Stimulated activated naive CD8-positive, alpha-beta T cell treated with anti-CD3 and anti-CD28 coated beads, Interleukin-15, Interleukin-2, amounts not matched to agents 100 ng/mL and 50 ng/mL, for 24 hours (primary cell): ENCODE results near the gene MRPL27.

ENCODE experiments used
- H3K27ac Mint-ChIP-seq: one replicate; pipeline ENCODE4 v1.8.0; 2021; ENCODE audit warnings: mild to moderate bottlenecking, mixed read lengths
- H3K27me3 Mint-ChIP-seq: one replicate; pipeline ENCODE4 v1.8.0; 2021; ENCODE audit warnings: mixed read lengths
- H3K36me3 Mint-ChIP-seq: one replicate; pipeline ENCODE4 v1.8.0; 2021; ENCODE audit warnings: low read depth, mixed read lengths
- H3K4me1 Mint-ChIP-seq: one replicate; pipeline ENCODE4 v1.8.0; 2021; ENCODE audit warnings: low read depth, mixed read lengths
- H3K4me3 Mint-ChIP-seq: one replicate; pipeline ENCODE4 v1.8.0; 2021; ENCODE audit warnings: mild to moderate bottlenecking, mixed read lengths
- H3K9me3 Mint-ChIP-seq: one replicate; pipeline ENCODE4 v1.8.0; 2021; ENCODE audit warnings: mixed read lengths

MRPL27 gene

DNA sequence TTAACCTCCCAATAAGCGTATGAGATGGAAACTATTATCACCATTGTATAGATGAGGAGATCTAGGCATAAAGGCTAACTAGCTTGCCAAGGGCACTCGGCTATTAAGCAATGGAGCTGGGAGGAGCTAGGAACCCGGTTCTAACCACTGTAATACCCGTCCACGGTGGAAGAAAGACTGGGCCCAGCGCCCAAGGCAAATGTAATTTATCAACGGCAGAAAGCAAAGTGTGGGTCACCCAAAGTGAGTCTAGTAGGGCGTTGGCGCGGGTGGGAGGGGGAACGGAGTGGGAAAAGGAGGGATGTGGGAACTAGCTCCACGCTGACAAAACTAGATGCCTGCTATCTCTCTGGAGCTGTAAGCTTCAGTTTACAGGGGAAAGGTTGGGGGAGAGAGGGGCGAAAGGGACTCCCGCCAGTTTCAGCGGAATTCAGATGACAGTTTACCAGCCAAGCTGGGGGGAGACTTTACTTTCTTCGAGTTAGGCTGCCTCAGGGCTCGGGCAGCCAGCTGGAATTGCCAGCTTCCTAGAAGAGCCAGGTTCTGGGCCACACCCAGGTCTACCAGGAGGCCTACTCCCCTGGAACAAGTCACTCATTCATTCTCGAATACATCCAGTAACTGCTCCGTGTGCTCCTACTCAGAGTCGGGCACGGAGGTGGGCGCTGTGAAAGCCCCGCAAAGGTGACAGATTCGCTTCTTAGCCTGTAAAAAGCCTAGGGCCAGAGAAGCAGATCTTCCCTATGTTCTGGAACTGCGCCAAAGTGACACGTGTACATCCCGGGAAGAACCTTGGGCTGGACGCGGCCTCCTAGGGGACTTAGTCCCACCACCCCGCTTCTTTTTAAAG, 23.5 kb upstream of the MRPL27 start:
- H3K27me3 Mint-ChIP-seq, result no peaks in the 10 kb centered on the region
- H3K36me3 Mint-ChIP-seq, result peaks cover 43% of the 10 kb centered on the region
- H3K4me1 Mint-ChIP-seq, result peaks cover 28% of the 10 kb centered on the region
- peak overlapping the region; percentile 79 for H3K27ac Mint-ChIP-seq
- peak overlapping the region; percentile 86 for H3K4me3 Mint-ChIP-seq
- H3K9me3 Mint-ChIP-seq, result no peaks in the 10 kb centered on the region

DNA sequence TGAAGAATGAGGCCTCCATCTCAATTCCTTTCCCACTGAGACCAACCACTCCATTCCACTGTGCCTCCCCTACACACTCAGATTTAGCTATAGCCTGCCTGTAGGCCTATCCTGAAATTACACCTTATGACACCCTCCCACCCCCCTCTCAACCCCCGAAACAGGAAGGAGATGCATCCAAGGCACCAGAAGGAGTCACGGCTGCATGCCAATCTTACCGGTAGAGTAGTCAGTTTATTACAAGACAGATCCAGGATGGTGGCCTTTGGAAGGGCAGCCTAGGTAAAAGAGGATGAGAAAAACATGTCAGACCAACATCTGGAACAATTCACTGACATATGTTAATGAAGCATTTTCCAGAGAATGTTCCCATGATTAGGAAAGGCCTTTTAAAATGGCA, 21.7 kb upstream of the MRPL27 start:
- Mint-ChIP-seq H3K9me3 (no peaks in the 10 kb centered on the region), H3K27ac (peak overlapping the region; percentile 61), H3K36me3 (peaks cover 59% of the 10 kb centered on the region), H3K4me3 (peak overlapping the region; percentile 86), H3K27me3 (no peaks in the 10 kb centered on the region), H3K4me1 (peaks cover 28% of the 10 kb centered on the region)

DNA sequence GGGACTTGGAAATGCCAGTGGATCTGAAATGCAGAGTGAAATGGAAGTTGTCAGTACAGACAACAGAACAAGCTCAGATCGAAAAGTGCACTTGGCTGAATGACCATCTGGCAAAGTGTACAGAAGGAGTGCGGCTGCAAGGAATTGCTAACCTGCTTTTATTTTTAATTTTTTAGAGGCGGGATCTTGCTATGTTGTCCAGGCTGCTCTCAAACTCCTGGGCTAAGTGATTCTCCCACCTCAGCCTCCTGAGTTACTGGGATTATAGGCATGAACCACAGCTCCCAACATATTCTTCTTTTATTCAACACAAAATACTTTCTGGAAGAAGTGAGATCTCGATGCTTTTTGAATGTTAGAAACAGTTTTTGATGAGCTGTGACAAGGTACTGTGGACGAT, 20.7 kb upstream of the MRPL27 start:
- H3K27ac Mint-ChIP-seq, result no peak overlapping the region
- no peak overlapping the region for H3K4me3 Mint-ChIP-seq

DNA sequence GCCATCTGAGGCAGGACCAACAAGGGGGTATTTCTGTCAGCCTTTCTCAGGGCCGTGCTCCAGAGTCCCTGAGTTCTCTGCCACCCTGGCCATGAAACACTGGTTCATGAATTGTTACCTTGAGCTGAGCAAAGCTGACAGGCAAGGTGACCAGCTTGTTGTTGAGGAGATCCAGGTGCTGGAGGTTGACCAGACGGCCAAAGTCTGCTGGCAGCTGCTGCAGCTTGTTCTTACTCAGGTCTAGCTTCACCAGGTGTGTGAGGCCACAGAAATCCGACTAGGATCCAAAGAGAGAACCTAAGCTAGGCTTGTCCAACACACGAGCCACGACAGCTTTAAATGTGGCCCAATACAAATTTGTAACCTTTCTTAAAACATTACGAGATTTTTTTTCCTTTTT, 19.6 kb upstream of the MRPL27 start:
- Mint-ChIP-seq H3K27me3 (no peaks in the 10 kb centered on the region), H3K9me3 (no peaks in the 10 kb centered on the region), H3K36me3 (peaks cover 78% of the 10 kb centered on the region), H3K4me1 (peaks cover 25% of the 10 kb centered on the region), H3K4me3 (no peak overlapping the region), H3K27ac (no peak overlapping the region)

More for the DNA sequence above, 20.7 kb upstream of the MRPL27 start:
- no peaks in the 10 kb centered on the region for H3K27me3 Mint-ChIP-seq
- H3K4me1 Mint-ChIP-seq, result peaks cover 28% of the 10 kb centered on the region
- no peaks in the 10 kb centered on the region for H3K9me3 Mint-ChIP-seq
- H3K36me3 Mint-ChIP-seq, result peaks cover 67% of the 10 kb centered on the region

DNA sequence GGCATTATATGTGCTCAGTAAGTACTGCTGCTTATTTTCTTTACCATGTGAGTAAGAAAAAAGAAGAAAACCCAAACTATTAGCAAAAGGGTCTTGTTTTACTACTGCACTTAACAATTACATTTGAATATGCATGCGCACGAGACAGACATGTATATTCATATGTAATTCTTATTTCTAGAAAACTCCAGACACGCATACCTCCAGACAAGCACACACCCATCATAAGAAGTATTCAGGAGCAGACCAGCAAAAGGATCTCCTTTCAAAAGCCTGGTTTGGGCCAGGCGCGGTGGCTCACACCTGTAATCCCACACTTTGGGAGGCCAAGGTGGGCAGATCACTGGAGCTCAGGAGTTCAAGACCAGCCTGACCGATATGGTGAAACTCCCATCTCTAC, 16.6 kb upstream of the MRPL27 start:
- Mint-ChIP-seq H3K27ac (no peak overlapping the region), H3K9me3 (no peaks in the 10 kb centered on the region), H3K4me3 (no peak overlapping the region), H3K27me3 (no peaks in the 10 kb centered on the region), H3K4me1 (peaks cover 8% of the 10 kb centered on the region), H3K36me3 (peaks cover 91% of the 10 kb centered on the region)

DNA sequence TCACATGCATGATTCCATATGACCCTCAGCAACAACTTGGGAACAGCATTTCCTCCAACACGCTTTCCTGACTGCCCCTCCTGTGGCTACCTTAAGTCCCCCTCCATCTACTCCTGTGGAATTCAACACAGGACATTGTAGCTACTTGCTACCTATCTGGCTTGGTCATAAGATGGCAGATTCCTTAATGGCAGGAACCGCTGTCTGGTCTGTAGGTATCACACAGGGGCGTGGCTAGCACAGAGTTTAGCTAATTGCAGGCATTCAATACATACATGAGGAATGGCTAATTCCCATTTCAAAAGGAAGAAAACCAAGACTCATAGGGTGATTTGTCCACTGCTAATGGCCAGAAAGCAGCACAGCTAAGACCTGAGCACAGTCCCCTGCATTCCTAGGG, 15.7 kb upstream of the MRPL27 start:
- Mint-ChIP-seq H3K9me3 (no peaks in the 10 kb centered on the region), H3K4me1 (peaks cover 7% of the 10 kb centered on the region), H3K27ac (no peak overlapping the region), H3K36me3 (peaks cover 88% of the 10 kb centered on the region), H3K27me3 (no peaks in the 10 kb centered on the region), H3K4me3 (no peak overlapping the region)

DNA sequence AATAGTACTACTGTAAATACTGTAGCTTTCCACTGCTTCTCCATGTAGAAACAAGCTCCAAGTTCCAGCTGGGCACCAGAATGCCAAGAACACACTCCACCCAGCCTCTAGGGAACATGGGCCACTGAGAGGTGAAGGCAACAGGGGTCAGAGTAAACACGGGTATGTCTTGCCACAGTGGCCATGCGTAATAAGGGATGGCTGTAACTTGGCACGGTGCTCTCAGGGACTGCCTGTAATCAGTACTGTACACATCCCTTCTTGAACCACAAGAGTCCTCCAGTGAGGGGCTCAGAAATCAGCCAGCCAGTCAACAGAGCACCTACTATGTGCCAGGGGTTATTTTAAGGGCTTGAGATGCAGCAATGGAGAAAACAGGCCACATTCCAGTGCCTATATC, 13.5 kb upstream of the MRPL27 start:
- Mint-ChIP-seq H3K9me3 (no peaks in the 10 kb centered on the region), H3K4me1 (no peaks in the 10 kb centered on the region), H3K27me3 (no peaks in the 10 kb centered on the region), H3K36me3 (peaks cover 89% of the 10 kb centered on the region), H3K27ac (no peak overlapping the region), H3K4me3 (no peak overlapping the region)

DNA sequence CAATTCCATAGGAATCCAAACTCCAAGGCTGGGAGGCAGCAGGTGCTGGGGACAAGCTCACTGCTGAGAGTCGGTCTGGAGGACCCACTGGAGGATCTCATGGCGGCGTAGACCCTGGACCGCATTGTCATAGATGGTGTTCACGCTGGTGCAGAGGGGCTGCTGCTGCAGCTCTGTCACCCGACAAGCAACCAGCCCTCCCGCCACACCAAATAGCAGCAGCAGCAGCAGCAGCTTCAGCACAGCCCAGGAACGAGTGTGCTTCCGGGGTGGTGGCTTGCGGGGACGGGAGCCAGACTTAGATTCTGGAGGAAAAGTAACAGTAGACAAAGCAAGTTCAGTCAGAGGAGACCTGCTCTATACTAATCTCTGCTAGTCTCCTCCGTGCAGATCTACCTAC, 9.9 kb upstream of the MRPL27 start:
- H3K27ac Mint-ChIP-seq, result no peak overlapping the region
- H3K27me3 Mint-ChIP-seq, result no peaks in the 10 kb centered on the region
- H3K4me1 Mint-ChIP-seq, result no peaks in the 10 kb centered on the region
- no peaks in the 10 kb centered on the region for H3K9me3 Mint-ChIP-seq
- H3K36me3 Mint-ChIP-seq, result peaks cover 92% of the 10 kb centered on the region
- no peak overlapping the region for H3K4me3 Mint-ChIP-seq

DNA sequence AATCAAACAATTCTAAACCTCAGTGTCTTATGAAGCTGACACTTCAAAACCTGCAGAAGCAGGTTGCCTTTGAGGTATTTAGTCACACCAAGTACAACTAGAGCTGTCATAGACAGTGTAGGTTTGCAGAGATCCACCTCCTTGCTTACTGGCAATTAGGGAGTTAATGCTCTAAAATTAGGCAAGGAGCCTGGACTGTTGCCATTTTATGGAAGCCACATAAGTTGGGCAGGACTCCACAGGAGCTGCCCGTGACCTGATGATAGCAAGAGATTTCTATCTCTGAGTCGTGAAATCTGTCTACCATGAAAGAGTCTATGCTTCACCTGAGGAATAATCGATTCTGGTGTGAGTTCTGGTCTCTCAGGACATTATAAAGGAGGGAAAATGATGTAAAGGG, 8.9 kb upstream of the MRPL27 start:
- H3K4me1 Mint-ChIP-seq, result no peaks in the 10 kb centered on the region
- H3K4me3 Mint-ChIP-seq, result no peak overlapping the region
- H3K9me3 Mint-ChIP-seq, result no peaks in the 10 kb centered on the region
- no peak overlapping the region for H3K27ac Mint-ChIP-seq
- peaks cover 82% of the 10 kb centered on the region for H3K36me3 Mint-ChIP-seq
- no peaks in the 10 kb centered on the region for H3K27me3 Mint-ChIP-seq

DNA sequence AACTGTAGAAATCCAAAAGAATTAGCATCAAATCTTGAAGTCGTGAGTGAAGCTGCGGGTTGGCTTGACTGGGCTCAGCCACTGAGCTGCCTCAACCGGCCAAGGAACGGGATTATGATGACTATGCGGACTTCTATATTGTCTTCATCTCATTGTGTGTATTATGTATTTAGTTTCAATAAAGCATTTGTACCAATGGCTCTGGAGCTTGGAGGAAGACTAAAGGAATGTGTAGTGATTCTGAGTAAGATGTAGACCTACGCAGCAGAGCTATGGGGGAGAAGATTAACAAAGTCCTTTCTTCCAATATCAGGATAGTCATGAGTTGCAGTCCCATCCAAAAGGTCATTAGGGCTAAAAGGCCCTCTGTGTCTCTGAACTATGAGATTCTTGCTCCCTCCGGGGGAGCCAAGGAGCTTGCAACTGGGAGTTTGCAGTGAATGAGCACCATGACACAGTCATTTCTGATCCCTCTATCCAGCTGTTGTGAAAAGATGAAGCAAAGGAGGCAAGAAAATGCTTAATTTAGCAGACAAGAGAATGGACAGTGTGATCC, 8.4 kb upstream of the MRPL27 start:
- Mint-ChIP-seq H3K4me1 (no peaks in the 10 kb centered on the region), H3K9me3 (no peaks in the 10 kb centered on the region), H3K36me3 (peaks cover 78% of the 10 kb centered on the region), H3K27me3 (no peaks in the 10 kb centered on the region), H3K27ac (no peak overlapping the region), H3K4me3 (no peak overlapping the region)

DNA sequence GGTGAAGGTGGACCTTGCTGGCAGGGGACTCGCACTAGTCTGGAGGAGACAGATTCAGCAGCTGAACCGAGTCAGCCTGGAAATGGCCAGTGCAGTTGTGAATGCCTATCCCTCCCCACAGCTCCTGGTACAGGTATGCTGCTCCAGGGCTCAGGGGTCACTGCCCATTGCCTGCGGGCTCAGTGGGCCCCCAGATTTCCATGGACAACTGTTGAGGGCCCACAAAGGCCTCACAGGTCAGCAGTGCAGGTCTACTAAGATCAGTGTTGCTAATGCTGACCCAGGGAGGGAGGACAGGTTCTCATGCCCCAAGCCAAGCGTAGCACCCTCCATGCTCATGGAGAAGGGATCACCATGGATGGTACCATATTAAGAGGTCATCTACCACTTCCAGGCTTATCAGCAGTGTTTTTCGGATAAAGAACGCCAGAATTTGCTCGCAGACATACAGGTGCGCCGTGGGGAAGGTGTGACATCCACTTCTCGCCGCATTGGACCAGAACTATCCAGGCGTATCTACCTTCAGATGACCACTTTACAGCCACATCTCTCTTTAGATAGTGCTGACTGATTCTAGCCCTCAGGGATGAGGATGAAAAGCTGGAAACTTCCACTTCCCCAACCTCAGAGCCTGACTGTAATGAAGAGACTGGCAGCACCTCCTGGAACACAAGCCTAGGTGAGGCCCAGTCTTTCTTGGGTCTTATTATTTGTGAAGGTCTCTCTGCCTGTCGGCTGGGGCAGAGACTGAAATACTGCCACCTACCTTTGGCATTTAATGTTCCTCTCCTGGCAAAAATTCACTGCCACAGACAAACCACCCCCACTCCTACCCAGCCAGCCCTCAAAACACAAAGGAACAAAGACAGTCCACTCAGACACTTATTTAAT, 7.6 kb upstream of the MRPL27 start:
- H3K27ac Mint-ChIP-seq, result no peak overlapping the region
- no peaks in the 10 kb centered on the region for H3K27me3 Mint-ChIP-seq
- no peaks in the 10 kb centered on the region for H3K4me1 Mint-ChIP-seq
- H3K36me3 Mint-ChIP-seq, result peaks cover 76% of the 10 kb centered on the region
- no peak overlapping the region for H3K4me3 Mint-ChIP-seq
- H3K9me3 Mint-ChIP-seq, result no peaks in the 10 kb centered on the region

DNA sequence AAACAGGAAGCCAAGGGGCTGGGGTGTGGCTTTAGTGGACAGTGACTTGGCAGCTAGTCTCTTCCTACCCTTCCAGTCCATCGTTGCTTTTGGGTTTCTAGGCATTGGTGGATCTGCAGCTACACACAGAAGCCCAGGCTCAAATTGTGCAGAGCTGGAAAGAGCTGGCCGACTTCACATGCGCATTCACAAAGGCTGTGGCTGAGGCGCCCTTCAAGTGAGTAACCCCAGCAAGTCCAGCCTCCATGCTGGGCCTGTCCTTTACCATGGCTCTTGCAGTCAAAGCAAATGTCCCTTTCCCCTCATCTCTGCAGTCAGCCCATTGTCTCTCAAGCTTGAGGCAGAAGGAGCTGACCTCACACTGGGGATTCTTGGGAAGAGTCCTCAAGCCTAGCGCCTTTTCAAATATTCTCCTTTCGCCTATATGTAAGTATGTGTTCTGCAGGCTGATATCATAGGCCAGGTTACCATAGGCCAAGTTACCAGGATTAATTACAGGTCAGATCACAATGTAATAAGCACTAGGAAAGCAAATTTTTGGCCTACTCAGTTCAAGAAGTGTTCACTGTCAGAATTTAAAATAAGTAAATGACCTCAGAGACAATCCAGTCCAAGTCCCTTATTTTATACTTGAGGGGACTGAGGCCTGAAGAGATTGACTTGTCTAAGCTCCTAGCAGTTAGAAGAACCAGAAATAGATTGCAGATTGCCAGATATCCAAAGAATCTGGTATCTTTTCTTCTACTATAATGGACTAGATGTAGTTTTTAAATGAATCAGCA, 6.6 kb upstream of the MRPL27 start:
- H3K27ac Mint-ChIP-seq, result peak overlapping the region; percentile 11
- H3K36me3 Mint-ChIP-seq, result peaks cover 73% of the 10 kb centered on the region
- no peaks in the 10 kb centered on the region for H3K9me3 Mint-ChIP-seq
- H3K4me1 Mint-ChIP-seq, result no peaks in the 10 kb centered on the region
- H3K4me3 Mint-ChIP-seq, result no peak overlapping the region
- H3K27me3 Mint-ChIP-seq, result no peaks in the 10 kb centered on the region

DNA sequence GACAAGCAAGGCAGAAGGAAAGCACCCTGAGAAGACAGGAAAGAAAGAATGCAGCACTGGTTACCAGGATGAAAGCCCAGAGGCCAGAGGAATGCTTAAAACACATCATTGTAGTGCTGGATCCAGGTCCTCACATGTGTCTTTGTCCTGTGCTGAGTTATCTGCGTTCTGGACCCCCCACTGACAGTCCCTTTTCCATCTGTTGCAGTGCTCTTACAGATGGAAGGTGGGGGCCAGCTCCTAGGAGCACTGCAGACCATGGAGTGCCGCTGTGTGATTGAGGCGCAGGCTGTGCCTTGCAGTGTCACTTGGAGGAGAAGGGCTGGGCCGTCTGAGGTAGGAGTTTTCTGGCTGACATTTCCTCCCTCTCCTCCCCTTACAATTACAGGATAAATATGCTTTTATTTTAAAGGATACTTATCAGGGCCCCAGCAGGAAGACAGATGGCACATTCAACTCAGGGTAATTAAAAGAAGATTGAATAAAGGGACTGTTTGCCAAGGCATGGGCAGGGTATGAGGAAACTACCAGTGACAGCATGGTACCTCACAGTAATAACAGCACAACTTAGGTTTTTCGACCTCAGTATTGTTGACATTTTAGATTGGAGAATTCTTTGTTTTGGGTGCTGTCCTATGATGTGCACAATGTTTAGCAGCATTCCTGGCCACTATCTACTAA, 3.0 kb upstream of the MRPL27 start:
- Mint-ChIP-seq H3K27ac (no peak overlapping the region), H3K4me1 (peaks cover 28% of the 10 kb centered on the region), H3K9me3 (no peaks in the 10 kb centered on the region), H3K27me3 (no peaks in the 10 kb centered on the region), H3K36me3 (peaks cover 67% of the 10 kb centered on the region), H3K4me3 (no peak overlapping the region)

DNA sequence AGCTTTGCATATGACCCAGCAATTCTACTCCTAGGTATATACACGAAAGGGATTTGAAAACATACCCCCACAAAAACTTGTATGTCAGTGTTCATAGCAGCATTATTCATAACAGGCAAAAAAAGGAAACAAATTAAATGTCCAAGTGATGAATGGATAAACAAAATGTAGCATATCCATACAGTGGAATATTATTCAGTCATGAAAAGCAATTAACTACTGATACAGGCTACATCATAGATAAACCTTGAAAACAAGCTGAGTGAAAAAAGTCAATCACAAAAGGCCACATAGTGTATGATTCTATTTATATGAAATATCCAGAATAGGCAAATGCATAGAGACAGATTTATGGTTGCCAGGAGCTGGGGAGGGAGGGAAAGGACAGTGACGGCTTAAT, 721 bp upstream of the MRPL27 start:
- peaks cover 32% of the 10 kb centered on the region for H3K4me1 Mint-ChIP-seq
- H3K9me3 Mint-ChIP-seq, result no peaks in the 10 kb centered on the region
- H3K27ac Mint-ChIP-seq, result peak overlapping the region; percentile 100
- no peaks in the 10 kb centered on the region for H3K27me3 Mint-ChIP-seq
- H3K4me3 Mint-ChIP-seq, result peak overlapping the region; percentile 99
- H3K36me3 Mint-ChIP-seq, result peaks cover 63% of the 10 kb centered on the region
